ENCODE results near the gene CDC25A.

DNA sequence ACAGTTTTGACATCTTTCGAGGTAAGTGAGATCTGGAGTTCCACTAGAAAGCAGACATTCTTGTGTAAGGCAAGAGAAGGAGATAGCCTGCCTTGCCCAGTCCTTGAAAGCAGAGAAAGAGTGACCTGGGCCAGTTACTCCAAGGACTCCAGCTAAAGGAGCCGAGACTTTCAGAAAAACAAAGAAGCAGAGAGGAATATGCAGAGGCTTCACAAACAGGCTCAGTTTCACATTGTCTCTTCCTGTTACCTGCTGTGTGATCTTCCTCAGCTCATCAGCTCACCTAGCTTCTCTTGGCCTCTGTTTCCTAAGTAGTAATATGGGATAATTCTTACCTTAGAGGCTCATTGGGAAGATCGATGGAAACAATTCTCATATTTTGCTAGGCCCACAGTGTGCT, 81.0 kb downstream of the CDC25A start:
- TF ChIP-seq, protein P1, sequence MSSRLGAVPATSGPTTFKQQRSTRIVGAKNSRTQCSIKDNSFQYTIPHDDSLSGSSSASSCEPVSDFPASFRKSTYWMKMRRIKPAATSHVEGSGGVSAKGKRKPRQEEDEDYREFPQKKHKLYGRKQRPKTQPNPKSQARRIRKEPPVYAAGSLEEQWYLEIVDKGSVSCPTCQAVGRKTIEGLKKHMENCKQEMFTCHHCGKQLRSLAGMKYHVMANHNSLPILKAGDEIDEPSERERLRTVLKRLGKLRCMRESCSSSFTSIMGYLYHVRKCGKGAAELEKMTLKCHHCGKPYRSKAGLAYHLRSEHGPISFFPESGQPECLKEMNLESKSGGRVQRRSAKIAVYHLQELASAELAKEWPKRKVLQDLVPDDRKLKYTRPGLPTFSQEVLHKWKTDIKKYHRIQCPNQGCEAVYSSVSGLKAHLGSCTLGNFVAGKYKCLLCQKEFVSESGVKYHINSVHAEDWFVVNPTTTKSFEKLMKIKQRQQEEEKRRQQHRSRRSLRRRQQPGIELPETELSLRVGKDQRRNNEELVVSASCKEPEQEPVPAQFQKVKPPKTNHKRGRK (tag; IDR thresholded peaks at IDR 0.05) = no peak
- TF ChIP-seq, protein P2, sequence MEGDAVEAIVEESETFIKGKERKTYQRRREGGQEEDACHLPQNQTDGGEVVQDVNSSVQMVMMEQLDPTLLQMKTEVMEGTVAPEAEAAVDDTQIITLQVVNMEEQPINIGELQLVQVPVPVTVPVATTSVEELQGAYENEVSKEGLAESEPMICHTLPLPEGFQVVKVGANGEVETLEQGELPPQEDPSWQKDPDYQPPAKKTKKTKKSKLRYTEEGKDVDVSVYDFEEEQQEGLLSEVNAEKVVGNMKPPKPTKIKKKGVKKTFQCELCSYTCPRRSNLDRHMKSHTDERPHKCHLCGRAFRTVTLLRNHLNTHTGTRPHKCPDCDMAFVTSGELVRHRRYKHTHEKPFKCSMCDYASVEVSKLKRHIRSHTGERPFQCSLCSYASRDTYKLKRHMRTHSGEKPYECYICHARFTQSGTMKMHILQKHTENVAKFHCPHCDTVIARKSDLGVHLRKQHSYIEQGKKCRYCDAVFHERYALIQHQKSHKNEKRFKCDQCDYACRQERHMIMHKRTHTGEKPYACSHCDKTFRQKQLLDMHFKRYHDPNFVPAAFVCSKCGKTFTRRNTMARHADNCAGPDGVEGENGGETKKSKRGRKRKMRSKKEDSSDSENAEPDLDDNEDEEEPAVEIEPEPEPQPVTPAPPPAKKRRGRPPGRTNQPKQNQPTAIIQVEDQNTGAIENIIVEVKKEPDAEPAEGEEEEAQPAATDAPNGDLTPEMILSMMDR (IDR thresholded peaks at IDR 0.05 in 2 of 3, conservative IDR thresholded peaks at IDR 0.05 in 1 of 3; ENCODE audit: insufficient read depth in 2 of 3, low read depth in 1 of 3, low read length in 3 of 3) = no peak
- TF ChIP-seq HDAC2 (IDR thresholded peaks at IDR 0.05) = no peak
- no peak for TF ChIP-seq SMC3 (conservative IDR thresholded peaks at IDR 0.05; ENCODE audit: insufficient read depth, low read depth, low read length)
- TF ChIP-seq ZNF3 (CRISPR knock-in tag; IDR thresholded peaks at IDR 0.05) = no peak
- no peak for TF ChIP-seq CREB3L1 (IDR thresholded peaks at IDR 0.05; ENCODE audit: borderline replicate concordance, low read depth)
- TF ChIP-seq SP1 (CRISPR knock-in tag; IDR thresholded peaks at IDR 0.05) = no peak
- TF ChIP-seq HMG20B (CRISPR knock-in tag; IDR thresholded peaks at IDR 0.05) = no peak
- no peak for TF ChIP-seq BMI1 (IDR thresholded peaks at IDR 0.05; ENCODE audit: low read length)
- no peak for TF ChIP-seq KLF16 (IDR thresholded peaks at IDR 0.05)
- TF ChIP-seq CREB1 (IDR thresholded peaks at IDR 0.05) = no peak
- TF ChIP-seq CREB1 (CRISPR knock-in tag; IDR thresholded peaks at IDR 0.05) = no peak
